ENCODE data around the gene BEND4. TPM values are rescaled to one million over a fixed set of nuclear protein-coding genes. Genes with fewer than 3 reads are reported as not detected.

BEND4 gene
- total and polyA plus RNA-seq, 4 donors: 0.02 to 0.51 (median 0.11) TPM

DNA sequence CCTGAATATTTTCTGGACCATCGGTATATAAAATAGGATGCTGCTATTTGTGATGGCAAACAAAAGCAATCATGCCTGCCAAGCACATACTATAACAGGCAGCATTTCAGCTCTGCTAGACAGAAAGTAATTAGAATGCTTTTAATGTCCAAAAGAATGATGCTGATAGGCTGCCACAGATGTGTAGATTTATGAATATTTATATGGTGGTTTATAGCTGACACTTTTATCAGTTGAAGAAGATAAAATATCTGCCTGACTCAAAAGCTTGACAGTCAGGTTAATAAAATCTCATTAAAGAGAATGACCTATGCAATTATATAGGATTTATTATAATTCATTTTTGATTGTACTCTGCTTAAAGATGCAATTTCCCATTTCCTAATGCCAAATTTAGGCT is 4.0 kb downstream of the BEND4 start:
- no peak for ATAC-seq (ENCODE audit: insufficient read depth, low FRiP score)

DNA sequence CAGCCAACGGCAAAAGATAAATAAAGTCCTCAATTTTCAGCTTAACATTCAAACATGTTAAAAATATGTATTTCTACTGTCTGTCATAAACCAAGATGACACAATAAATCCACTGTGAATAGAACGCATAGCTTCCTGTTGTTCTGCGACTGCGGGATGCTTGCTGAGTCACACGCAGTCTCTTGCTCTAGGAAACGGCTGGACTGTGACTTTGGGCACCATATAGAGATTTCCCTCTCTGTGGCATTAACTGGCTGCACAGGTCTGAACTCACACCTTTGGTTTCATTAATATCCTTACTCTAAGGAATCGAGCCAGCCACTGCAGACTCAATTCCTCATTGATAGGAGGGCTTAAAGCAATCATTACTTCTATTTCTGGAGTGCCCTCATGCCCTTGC is 8.4 kb downstream of the BEND4 start:
- Histone ChIP-seq H3K27me3 (ENCODE audit: control insufficient read depth in 3 of 3, insufficient read depth in 3 of 3, low read length in 2 of 3) (peaks cover 0 to 23% (median 12%) of the 10 kb centered on the region in 3 donors), H3K36me3 (ENCODE audit: control insufficient read depth in 4 of 4, insufficient read depth in 4 of 4, low read length in 4 of 4) (no peaks in the 10 kb centered on the region), H3K9me3 (ENCODE audit: control insufficient read depth in 4 of 4, insufficient read depth in 3 of 4, low read length in 3 of 4) (no peaks in the 10 kb centered on the region), H3K4me3 (no peak overlapping the region), H3K27ac (ENCODE audit: low read depth in 1 of 2, low read length in 1 of 2) (no peak overlapping the region), H3K9ac (ENCODE audit: insufficient read depth in 1 of 2, low read length in 2 of 2) (no peak overlapping the region), H3K4me1 (ENCODE audit: control insufficient read depth in 5 of 5, insufficient read depth in 5 of 5, low read length in 5 of 5) (no peaks in the 10 kb centered on the region)
- 34 to 64% methylated on average over 7 of the region's 7 CpGs for WGBS, 2 donors
- ATAC-seq (ENCODE audit: insufficient read depth, low FRiP score): no peak
- TF ChIP-seq, protein P1, sequence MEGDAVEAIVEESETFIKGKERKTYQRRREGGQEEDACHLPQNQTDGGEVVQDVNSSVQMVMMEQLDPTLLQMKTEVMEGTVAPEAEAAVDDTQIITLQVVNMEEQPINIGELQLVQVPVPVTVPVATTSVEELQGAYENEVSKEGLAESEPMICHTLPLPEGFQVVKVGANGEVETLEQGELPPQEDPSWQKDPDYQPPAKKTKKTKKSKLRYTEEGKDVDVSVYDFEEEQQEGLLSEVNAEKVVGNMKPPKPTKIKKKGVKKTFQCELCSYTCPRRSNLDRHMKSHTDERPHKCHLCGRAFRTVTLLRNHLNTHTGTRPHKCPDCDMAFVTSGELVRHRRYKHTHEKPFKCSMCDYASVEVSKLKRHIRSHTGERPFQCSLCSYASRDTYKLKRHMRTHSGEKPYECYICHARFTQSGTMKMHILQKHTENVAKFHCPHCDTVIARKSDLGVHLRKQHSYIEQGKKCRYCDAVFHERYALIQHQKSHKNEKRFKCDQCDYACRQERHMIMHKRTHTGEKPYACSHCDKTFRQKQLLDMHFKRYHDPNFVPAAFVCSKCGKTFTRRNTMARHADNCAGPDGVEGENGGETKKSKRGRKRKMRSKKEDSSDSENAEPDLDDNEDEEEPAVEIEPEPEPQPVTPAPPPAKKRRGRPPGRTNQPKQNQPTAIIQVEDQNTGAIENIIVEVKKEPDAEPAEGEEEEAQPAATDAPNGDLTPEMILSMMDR (IDR thresholded peaks at IDR 0.05; ENCODE audit: control extremely low read depth, extremely low read depth): no peak
- no peak for DNase-seq

More for the DNA sequence above, 4.0 kb downstream of the BEND4 start:
- peaks cover 7 to 56% (median 43%) of the 10 kb centered on the region in 3 donors for H3K27me3 ChIP-seq (ENCODE audit: control insufficient read depth in 3 of 3, insufficient read depth in 3 of 3, low read length in 2 of 3)
- H3K9ac ChIP-seq (ENCODE audit: insufficient read depth in 1 of 2, low read length in 2 of 2): no peak overlapping the region
- H3K27ac ChIP-seq (ENCODE audit: low read depth in 1 of 2, low read length in 1 of 2): no peak overlapping the region
- H3K36me3 ChIP-seq (ENCODE audit: control insufficient read depth in 4 of 4, insufficient read depth in 4 of 4, low read length in 4 of 4): no peaks in the 10 kb centered on the region
- H3K4me3 ChIP-seq: no peak overlapping the region
- H3K9me3 ChIP-seq (ENCODE audit: control insufficient read depth in 4 of 4, insufficient read depth in 3 of 4, low read length in 3 of 4): peaks cover 0 to 4% (median 0%) of the 10 kb centered on the region in 4 donors
- WGBS, 2 donors: 69 to 85% methylated on average over 1 of the region's 1 CpG
- peaks cover 0 to 14% (median 0%) of the 10 kb centered on the region in 5 donors for H3K4me1 ChIP-seq (ENCODE audit: control insufficient read depth in 5 of 5, insufficient read depth in 5 of 5, low read length in 5 of 5)
- TF ChIP-seq, protein P1 (IDR thresholded peaks at IDR 0.05; ENCODE audit: control extremely low read depth, extremely low read depth): no peak
- DNase-seq: no peak

DNA sequence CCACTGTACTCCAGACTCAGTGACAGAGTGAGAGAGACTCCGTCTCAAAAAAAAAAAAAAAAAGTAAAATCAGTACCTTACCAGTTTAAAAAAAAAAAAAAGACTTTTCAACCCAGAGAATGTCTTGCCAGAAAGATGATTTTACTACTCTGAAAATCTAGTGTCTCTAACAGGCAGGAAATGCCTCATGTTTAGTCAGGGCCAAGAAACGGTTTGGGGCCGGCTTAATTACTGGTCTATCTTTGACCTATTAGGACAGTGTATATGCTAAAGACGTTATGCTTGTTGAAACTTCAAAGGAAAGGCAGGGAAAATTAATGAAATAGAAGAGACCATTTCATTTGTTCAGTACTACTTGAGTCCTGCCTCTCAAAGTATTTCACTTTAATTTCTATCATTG is 9.9 kb downstream of the BEND4 start:
- Histone ChIP-seq H3K9me3 (ENCODE audit: control insufficient read depth in 4 of 4, insufficient read depth in 3 of 4, low read length in 3 of 4) (no peaks in the 10 kb centered on the region), H3K36me3 (ENCODE audit: control insufficient read depth in 4 of 4, insufficient read depth in 4 of 4, low read length in 4 of 4) (no peaks in the 10 kb centered on the region), H3K27ac (ENCODE audit: low read depth in 1 of 2, low read length in 1 of 2) (no peak overlapping the region), H3K27me3 (ENCODE audit: control insufficient read depth in 3 of 3, insufficient read depth in 3 of 3, low read length in 2 of 3) (peaks cover 0 to 10% (median 4%) of the 10 kb centered on the region in 3 donors), H3K4me1 (ENCODE audit: control insufficient read depth in 5 of 5, insufficient read depth in 5 of 5, low read length in 5 of 5) (no peaks in the 10 kb centered on the region), H3K4me3 (no peak overlapping the region), H3K9ac (ENCODE audit: insufficient read depth in 1 of 2, low read length in 2 of 2) (no peak overlapping the region)
- TF ChIP-seq, protein P1 (IDR thresholded peaks at IDR 0.05; ENCODE audit: control extremely low read depth, extremely low read depth): no peak
- WGBS, 2 donors: 69 to 82% methylated on average over 4 of the region's 4 CpGs
- ATAC-seq (ENCODE audit: insufficient read depth, low FRiP score): no peak
- DNase-seq: no peak

DNA sequence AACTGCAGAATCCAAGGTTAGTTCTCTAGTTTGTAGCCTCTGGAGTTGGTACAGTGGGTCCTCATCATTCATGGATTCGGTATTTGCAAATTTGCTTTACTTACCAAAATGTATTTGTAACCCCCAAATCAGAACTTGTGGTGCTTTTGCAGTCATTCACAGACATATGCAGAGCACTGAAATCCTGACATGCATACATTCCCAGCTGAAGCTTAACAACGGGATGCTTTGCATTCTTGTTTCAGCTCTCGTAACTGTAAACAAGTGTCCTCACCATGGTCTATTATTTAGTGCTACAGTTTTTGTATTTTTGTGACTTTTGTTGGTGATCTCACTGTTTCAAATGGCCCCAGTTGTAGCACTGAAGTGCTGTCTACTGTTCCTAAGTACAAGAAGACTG is 16.1 kb downstream of the BEND4 start:
- H3K4me3 ChIP-seq: no peak overlapping the region
- DNase-seq (no peak), ATAC-seq (ENCODE audit: insufficient read depth, low FRiP score) (no peak)
- no peak overlapping the region for H3K9ac ChIP-seq (ENCODE audit: insufficient read depth in 1 of 2, low read length in 2 of 2)
- H3K27ac ChIP-seq (ENCODE audit: low read depth in 1 of 2, low read length in 1 of 2): no peak overlapping the region
- WGBS, 2 donors: 81 to 88% methylated on average over 3 of the region's 3 CpGs
- H3K9me3 ChIP-seq (ENCODE audit: control insufficient read depth in 4 of 4, insufficient read depth in 3 of 4, low read length in 3 of 4): peaks cover 0 to 1% (median 0%) of the 10 kb centered on the region in 4 donors
- no peaks in the 10 kb centered on the region for H3K27me3 ChIP-seq (ENCODE audit: control insufficient read depth in 3 of 3, insufficient read depth in 3 of 3, low read length in 2 of 3)
- no peaks in the 10 kb centered on the region for H3K4me1 ChIP-seq (ENCODE audit: control insufficient read depth in 5 of 5, insufficient read depth in 5 of 5, low read length in 5 of 5)
- TF ChIP-seq, protein P1 (IDR thresholded peaks at IDR 0.05; ENCODE audit: control extremely low read depth, extremely low read depth): no peak
- no peaks in the 10 kb centered on the region for H3K36me3 ChIP-seq (ENCODE audit: control insufficient read depth in 4 of 4, insufficient read depth in 4 of 4, low read length in 4 of 4)

All from lung (tissue), 12 donors.